Neural cell (in vitro differentiated cells): ENCODE results near the gene GAGE1.

Experiments used
- EZH2 ChIP-seq: fragments of 200-600, 300-800 bp; shearing (Covaris generic), sonication (generic); IDR thresholded peaks from 2 replicates; pipeline ENCODE4 v1.6.1; 2014; ENCODE audit warnings: antibody characterized with exemption, low read length, borderline replicate concordance, mild to moderate bottlenecking; ENCODE audit not compliant: insufficient read depth, poor library complexity, severe bottlenecking
- MXI1 ChIP-seq: fragments of 450-650 bp; conservative IDR thresholded peaks from 2 replicates; pipeline ENCODE4 v1.6.1; 2014; ENCODE audit warnings: antibody characterized with exemption, mild to moderate bottlenecking; ENCODE audit not compliant: poor library complexity, severe bottlenecking
- POLR2AphosphoS5 ChIP-seq: IDR thresholded peaks from 2 replicates; pipeline ENCODE4 v1.6.1; 2012
- RAD21 ChIP-seq: fragments of 450-650 bp; conservative IDR thresholded peaks from 2 replicates; pipeline ENCODE4 v1.6.1; 2014; ENCODE audit warnings: antibody characterized with exemption, mild to moderate bottlenecking, moderate library complexity
- SMC3 ChIP-seq: fragments of 450-650 bp; conservative IDR thresholded peaks from 2 replicates; pipeline ENCODE4 v1.6.1; 2014; ENCODE audit warnings: antibody characterized with exemption, mild to moderate bottlenecking, moderate library complexity; ENCODE audit not compliant: poor library complexity
- TF ChIP-seq, protein P1 (sequence below): fragments of 450-650 bp; IDR thresholded peaks from 2 replicates; pipeline ENCODE4 v1.5.1; 2014; ENCODE audit warnings: antibody characterized with exemption, mild to moderate bottlenecking, moderate library complexity; ENCODE audit not compliant: poor library complexity, severe bottlenecking

DNA sequence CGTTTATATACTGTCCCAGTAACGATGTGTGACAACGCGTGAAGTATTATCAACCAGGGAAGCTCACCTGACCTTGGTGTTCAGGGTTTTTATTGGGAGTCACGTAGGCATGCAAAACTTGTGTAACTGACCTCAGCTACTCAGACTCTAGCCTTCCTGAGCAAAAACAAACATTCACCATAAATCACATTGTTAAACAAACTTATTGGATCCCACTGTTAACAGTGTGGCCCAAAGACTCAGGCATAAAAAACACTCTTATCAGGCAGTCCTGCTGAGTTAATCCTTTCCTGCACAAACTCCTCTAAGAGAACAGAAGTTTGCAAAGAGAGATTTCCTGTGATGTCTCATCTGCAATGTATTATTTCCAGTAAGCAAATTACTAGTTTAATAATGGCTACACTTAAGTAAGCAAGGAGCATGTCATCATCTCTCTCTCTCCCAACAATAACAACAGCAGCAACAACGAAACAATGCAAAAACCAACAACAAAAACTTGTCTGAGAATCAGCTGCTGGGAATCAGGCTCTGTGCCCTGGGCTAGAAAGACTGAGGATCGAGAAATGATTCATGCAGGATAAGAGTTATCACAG, 12.0 kb downstream of the GAGE1 start:
- TF ChIP-seq MXI1 (no peak), POLR2AphosphoS5 (no peak), EZH2 (no peak), SMC3 (no peak), RAD21 (no peak)
- TF ChIP-seq, protein P1, sequence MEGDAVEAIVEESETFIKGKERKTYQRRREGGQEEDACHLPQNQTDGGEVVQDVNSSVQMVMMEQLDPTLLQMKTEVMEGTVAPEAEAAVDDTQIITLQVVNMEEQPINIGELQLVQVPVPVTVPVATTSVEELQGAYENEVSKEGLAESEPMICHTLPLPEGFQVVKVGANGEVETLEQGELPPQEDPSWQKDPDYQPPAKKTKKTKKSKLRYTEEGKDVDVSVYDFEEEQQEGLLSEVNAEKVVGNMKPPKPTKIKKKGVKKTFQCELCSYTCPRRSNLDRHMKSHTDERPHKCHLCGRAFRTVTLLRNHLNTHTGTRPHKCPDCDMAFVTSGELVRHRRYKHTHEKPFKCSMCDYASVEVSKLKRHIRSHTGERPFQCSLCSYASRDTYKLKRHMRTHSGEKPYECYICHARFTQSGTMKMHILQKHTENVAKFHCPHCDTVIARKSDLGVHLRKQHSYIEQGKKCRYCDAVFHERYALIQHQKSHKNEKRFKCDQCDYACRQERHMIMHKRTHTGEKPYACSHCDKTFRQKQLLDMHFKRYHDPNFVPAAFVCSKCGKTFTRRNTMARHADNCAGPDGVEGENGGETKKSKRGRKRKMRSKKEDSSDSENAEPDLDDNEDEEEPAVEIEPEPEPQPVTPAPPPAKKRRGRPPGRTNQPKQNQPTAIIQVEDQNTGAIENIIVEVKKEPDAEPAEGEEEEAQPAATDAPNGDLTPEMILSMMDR: no peak
